B cell (primary cell): ENCODE data around the gene UNC13A. TPM values are rescaled to one million over a fixed set of nuclear protein-coding genes. Genes with fewer than 3 reads are reported as not detected.

Experiments
- ATAC-seq: fragments of 200-7000 bp; cut with Tn5 transposase; one replicate; pipeline ENCODE4 v1.10.0; 2021; ENCODE audit warnings: low read depth, mild to moderate bottlenecking, moderate number of reproducible peaks, moderate library complexity
- CTCF ChIA-PET: fragments of 350-600 bp; sonication (Branson Sonifier 250); formaldehyde crosslinking; loops from one replicate; lab custom pipeline; 2021; ENCODE audit warnings: antibody characterized with exemption, inconsistent platforms; lab: Charles Lee
- POLR2A ChIA-PET: fragments of 350-600 bp; sonication (Branson Sonifier 250); formaldehyde crosslinking; loops from one replicate; lab custom pipeline; 2021; ENCODE audit warnings: antibody characterized with exemption; lab: Charles Lee
- DNase-seq: peaks from one replicate; pipeline ENCODE4 v3.0.0; 2013
- H2AFZ ChIP-seq: 2 replicates; pipeline ENCODE4 v1.6.1; 2012; ENCODE audit warnings: mild to moderate bottlenecking, low read depth, low read length; ENCODE audit not compliant: insufficient read depth, poor library complexity, severe bottlenecking
- H3K27ac ChIP-seq, 2 donors: 1 replicate in 1 of 2; 2 replicates in 1 of 2; pipeline ENCODE4 v1.5.1; 2012 to 2013; ENCODE audit warnings: low read length in 2 of 2, mild to moderate bottlenecking in 2 of 2, moderate library complexity in 1 of 2
- H3K27me3 ChIP-seq, 4 experiments: fragments of 200-600 bp in 1 of 4; sonication (generic) in 1 of 4; replicated peaks in 1 of 4; 1 replicate in 2 of 4; 2 replicates in 2 of 4; pipeline versions ENCODE4 v1.6.1 to v1.7.0; 2013 to 2016; ENCODE audit warnings: low read length in 3 of 4, mild to moderate bottlenecking in 2 of 4, mixed read lengths in 1 of 4, moderate library complexity in 1 of 4; ENCODE audit not compliant: insufficient read depth in 4 of 4, control insufficient read depth in 3 of 4; ENCODE audit errors: control extremely low read depth in 1 of 4
- H3K36me3 ChIP-seq, 2 experiments: replicated peaks in 1 of 2; 1 replicate in 1 of 2; 2 replicates in 1 of 2; pipeline versions ENCODE4 v1.6.1 to v1.7.1; 2013; ENCODE audit warnings: low read length in 1 of 2; ENCODE audit not compliant: insufficient read depth in 2 of 2, control insufficient read depth in 1 of 2; ENCODE audit errors: control extremely low read depth in 1 of 2, extremely low read depth in 1 of 2
- H3K4me1 ChIP-seq, 2 donors: fragments of 200-600 bp in 1 of 2; sonication (generic) in 1 of 2; 1 replicate in 1 of 2; 2 replicates in 1 of 2; pipeline versions ENCODE4 v1.5.1 to v1.6.1; 2013 to 2017; ENCODE audit warnings: low read length in 2 of 2; ENCODE audit not compliant: control insufficient read depth in 2 of 2, insufficient read depth in 2 of 2
- H3K4me2 ChIP-seq: replicated peaks from 2 replicates; pipeline ENCODE3; 2012; ENCODE audit warnings: mild to moderate bottlenecking, low read depth, low read length; ENCODE audit not compliant: poor library complexity, severe bottlenecking
- H3K4me3 ChIP-seq, 5 experiments: fragments of 200-600 bp in 1 of 5; sonication (generic) in 1 of 5; 1 replicate in 3 of 5; 2 replicates in 2 of 5; pipeline versions ENCODE4 v1.5.1 to v1.7.0; 2011 to 2016; ENCODE audit warnings: low read length in 4 of 5, mild to moderate bottlenecking in 4 of 5, low read depth in 2 of 5, control low read depth in 1 of 5, moderate library complexity in 1 of 5; ENCODE audit not compliant: insufficient read depth in 1 of 5; ENCODE audit errors: control extremely low read depth in 1 of 5, extremely low read depth in 1 of 5
- H3K79me2 ChIP-seq: fragments of 200-600 bp; sonication (generic); one replicate; pipeline ENCODE4 v1.6.0; 2016; ENCODE audit warnings: low read length; ENCODE audit not compliant: control insufficient read depth, insufficient read depth
- H3K9ac ChIP-seq: fragments of 200-600 bp; sonication (generic); 2 replicates; pipeline ENCODE4 v1.6.1; 2017; ENCODE audit warnings: mild to moderate bottlenecking, low read length, moderate library complexity
- H3K9me3 ChIP-seq, 3 donors: one replicate each; pipeline versions ENCODE4 v1.6.1 to v1.7.1; 2013; ENCODE audit warnings: low read length in 2 of 3; ENCODE audit not compliant: control insufficient read depth in 2 of 3, insufficient read depth in 1 of 3; ENCODE audit errors: control extremely low read depth in 1 of 3
- H4K20me1 ChIP-seq: 2 replicates; pipeline ENCODE4 v1.6.0; 2012; ENCODE audit warnings: mild to moderate bottlenecking, low read length; ENCODE audit not compliant: insufficient read depth, control insufficient read depth, poor library complexity, severe bottlenecking
- H3K27ac Mint-ChIP-seq: one replicate; pipeline ENCODE4 v1.8.0; 2021; ENCODE audit warnings: mixed read lengths
- H3K27me3 Mint-ChIP-seq: one replicate; pipeline ENCODE4 v1.8.0; 2021; ENCODE audit warnings: mixed read lengths
- H3K4me1 Mint-ChIP-seq: one replicate; pipeline ENCODE4 v1.8.0; 2021; ENCODE audit warnings: mixed read lengths
- H3K4me3 Mint-ChIP-seq: one replicate; pipeline ENCODE4 v1.8.0; 2021; ENCODE audit warnings: mixed read lengths
- H3K9me3 Mint-ChIP-seq: one replicate; pipeline ENCODE4 v1.8.0; 2022; ENCODE audit warnings: mixed read lengths; ENCODE audit not compliant: insufficient read depth
- CTCF ChIP-seq: fragments of 200-600 bp; IDR thresholded peaks from one replicate; pipeline ENCODE4 v1.8.0; 2022; ENCODE audit warnings: antibody characterized with exemption, mild to moderate bottlenecking
- EZH2 ChIP-seq: IDR thresholded peaks from 2 replicates; pipeline ENCODE4 v1.6.1; 2012; ENCODE audit warnings: borderline replicate concordance, low read depth, mild to moderate bottlenecking, moderate library complexity, low read length; ENCODE audit not compliant: insufficient read depth, poor library complexity, severe bottlenecking
- WGBS: methylation state at CpG from one replicate; pipeline ENCODE4 v1.1.5; 2013; ENCODE audit warnings: missing lambda C conversion rate; ENCODE audit not compliant: insufficient coverage; 5-methylcytosine and 5-hydroxymethylcytosine counted together
- intact Hi-C: fragments of 100-400 bp; cut with micrococcal nuclease; formaldehyde crosslinking; loops from one replicate; pipeline ENCODE4 v1.10.0; 2022
- polyA plus RNA-seq: library from polyadenylated mRNA; depleted of rRNA; stranded (reverse); fragments of >200 nt; gene quantifications from 2 replicates; pipeline ENCODE4 v1.2.3, GENCODE V29; 2012
- total RNA-seq, 2 donors: library from RNA; stranded (reverse); fragments of 120-200 nt in 1 of 2; gene quantifications; 1 replicate in 1 of 2; 2 replicates in 1 of 2; pipeline versions ENCODE4 v1.2.3 to v1.2.4, GENCODE V29; 2013 to 2022

Gene UNC13A
- total and polyA plus RNA-seq, 2 donors (not counting 1 experiment from before 2014, with no cell fraction given): 0.10 TPM; not detected in 1

- WGBS: 83% methylated on average over 1 of the region's 2 CpGs
- Histone ChIP-seq H3K4me1 (peaks cover 16 to 17% of the 10 kb centered on the region in 2 donors), H4K20me1 (no peaks in the 10 kb centered on the region), H2AFZ (no peak overlapping the region), H3K9me3 (peaks cover 0 to 15% (median 4%) of the 10 kb centered on the region in 3 donors), H3K36me3 (no peaks in the 10 kb centered on the region), H3K4me3 (no peak overlapping the region), H3K4me2 (no peak overlapping the region), H3K79me2 (no peaks in the 10 kb centered on the region), H3K27ac (no peak overlapping the region), H3K27me3 (peaks cover 0 to 26% (median 12%) of the 10 kb centered on the region in 4 experiments), H3K9ac (no peak overlapping the region)
- no peak for TF ChIP-seq EZH2
- no peak for TF ChIP-seq CTCF
- intact Hi-C loops: no loop called here
- DNase-seq: no peak
- H3K27me3 Mint-ChIP-seq: peaks cover 37% of the 10 kb centered on the region
- no peak overlapping the region for H3K27ac Mint-ChIP-seq
- no peak for ATAC-seq
- H3K4me1 Mint-ChIP-seq: peaks cover 15% of the 10 kb centered on the region
- no peaks in the 10 kb centered on the region for H3K9me3 Mint-ChIP-seq
- ChIA-PET CTCF (interaction anchor here (0.6 kb wide), 1 partner anchor 414 kb away, joined by 3 read pairs; no protein-coding TSS in a partner anchor), POLR2A (no interaction called here)
- no peak overlapping the region for H3K4me3 Mint-ChIP-seq
Measured at GRCh38 chr19:17676295-17676694, 11.9 kb downstream of the UNC13A start.

DNA sequence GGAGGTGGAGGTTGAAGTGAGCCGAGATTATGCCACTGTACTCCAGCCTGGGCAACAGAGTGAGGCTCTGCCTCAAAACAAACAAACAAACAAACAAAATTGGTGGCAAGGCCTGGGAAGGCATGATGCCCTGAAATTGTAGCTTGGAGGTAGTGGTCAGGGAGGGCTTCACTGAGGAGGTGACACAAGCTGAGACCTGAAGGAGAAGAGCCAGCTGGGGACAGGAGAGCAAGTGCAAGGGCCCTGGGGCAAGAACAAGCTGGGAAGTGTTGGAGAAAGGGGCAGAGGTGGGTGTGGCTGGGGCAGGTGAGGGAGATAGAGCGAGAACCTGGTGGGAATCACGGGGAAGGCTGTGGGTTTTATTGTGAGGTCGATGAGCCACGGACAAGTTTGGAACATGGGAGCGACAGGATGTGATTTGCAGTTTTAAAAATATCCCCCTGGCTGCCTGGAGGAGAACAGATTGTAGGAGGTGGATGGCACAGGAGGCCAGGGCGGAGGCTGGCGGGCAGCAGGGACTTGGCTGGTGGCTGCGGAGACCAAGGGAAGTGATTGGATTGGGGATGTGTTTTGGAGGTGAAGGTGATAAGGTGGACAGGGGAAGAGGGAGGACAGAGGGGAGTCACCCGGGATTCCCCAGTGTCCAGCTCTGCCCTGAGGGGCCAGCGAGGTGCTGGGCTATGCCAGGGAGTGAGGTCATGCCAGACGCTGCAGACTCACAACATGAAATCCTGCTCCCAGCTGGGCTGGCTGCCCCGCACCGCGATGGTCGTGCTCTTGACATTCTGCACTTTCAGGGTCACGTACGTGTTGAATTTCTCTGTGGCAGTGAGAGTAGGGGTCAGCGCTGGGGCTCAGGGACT lies 14.0 kb downstream of the UNC13A start:
- ChIA-PET POLR2A (interaction anchor here (0.7 kb wide), 1 partner anchor 185 kb away, joined by 4 read pairs; no protein-coding TSS in a partner anchor), CTCF (no interaction called here)
- Mint-ChIP-seq H3K9me3 (no peaks in the 10 kb centered on the region), H3K27ac (no peak overlapping the region), H3K27me3 (peaks cover 21% of the 10 kb centered on the region), H3K4me3 (no peak overlapping the region), H3K4me1 (no peaks in the 10 kb centered on the region)
- TF ChIP-seq CTCF: no peak
- TF ChIP-seq EZH2: no peak
- no peak for ATAC-seq
- peaks cover 0 to 8% (median 4%) of the 10 kb centered on the region in 3 donors for H3K9me3 ChIP-seq
- H3K79me2 ChIP-seq: no peaks in the 10 kb centered on the region
- H3K4me3 ChIP-seq: no peak overlapping the region
- no peak overlapping the region for H3K27ac ChIP-seq
- H3K36me3 ChIP-seq: no peaks in the 10 kb centered on the region
- H3K27me3 ChIP-seq: peaks cover 0 to 7% (median 2%) of the 10 kb centered on the region in 4 experiments
- DNase-seq: no peak
- H2AFZ ChIP-seq: no peak overlapping the region
- H3K4me1 ChIP-seq: no peaks in the 10 kb centered on the region
- intact Hi-C loops: no loop called here
- no peak overlapping the region for H3K4me2 ChIP-seq
- no peak overlapping the region for H3K9ac ChIP-seq
- 75% methylated on average over 18 of the region's 19 CpGs for WGBS
- H4K20me1 ChIP-seq: no peaks in the 10 kb centered on the region
